Heart right ventricle (tissue), 16 donors: ENCODE data around the gene FREM2. TPM values are rescaled to one million over a fixed set of nuclear protein-coding genes. Genes with fewer than 3 reads are reported as not detected.

ENCODE experiments used
- ATAC-seq, 8 donors: fragments of 200-7000 bp; cut with Tn5 transposase; one replicate each; pipeline ENCODE4 v1.9.1; 2020; ENCODE audit warnings: mild to moderate bottlenecking in 8 of 8, moderate library complexity in 8 of 8, moderate number of reproducible peaks in 1 of 8
- DNase-seq, 2 donors: peaks; one replicate each; pipeline ENCODE4 v3.0.0-alpha.2; 2020
- H3K27ac ChIP-seq, 10 donors: fragments of 200-600 bp; sonication (generic) in 2 of 10; one replicate each; pipeline versions ENCODE4 v1.5.0 to v1.8.0; 2020 to 2022; ENCODE audit warnings: mild to moderate bottlenecking in 3 of 10
- H3K27me3 ChIP-seq, 7 donors: fragments of 200-600 bp; one replicate each; pipeline ENCODE4 v1.8.0; 2021 to 2022; ENCODE audit warnings: mild to moderate bottlenecking in 2 of 7
- H3K36me3 ChIP-seq, 9 donors: fragments of 200-600 bp; sonication (generic) in 1 of 9; one replicate each; pipeline versions ENCODE4 v1.5.0 to v1.8.0; 2020 to 2022; ENCODE audit warnings: mild to moderate bottlenecking in 2 of 9
- H3K4me1 ChIP-seq, 9 donors: fragments of 200-600 bp; sonication (generic) in 1 of 9; one replicate each; pipeline versions ENCODE4 v1.5.0 to v1.8.0; 2020 to 2022; ENCODE audit warnings: mild to moderate bottlenecking in 4 of 9
- H3K4me3 ChIP-seq, 10 donors: fragments of 200-600 bp; sonication (generic) in 2 of 10; one replicate each; pipeline versions ENCODE4 v1.5.0 to v1.8.0; 2020 to 2022; ENCODE audit warnings: mild to moderate bottlenecking in 7 of 10, moderate library complexity in 2 of 10
- H3K9me3 ChIP-seq, 11 donors: fragments of 200-600 bp in 10 of 11; sonication (generic) in 2 of 11; one replicate each; pipeline versions ENCODE4 v1.5.0 to v1.8.0; 2013 to 2022; ENCODE audit warnings: mild to moderate bottlenecking in 2 of 11, control low read depth in 1 of 11, moderate library complexity in 1 of 11
- WGBS, 2 donors: extraction: QIAGEN DNeasy Blood & Tissue Kit; methylation state at CpG; one replicate each; pipeline ENCODE4 v1.1.7; 2013; ENCODE audit warnings: inconsistent platforms in 1 of 2; 5-methylcytosine and 5-hydroxymethylcytosine counted together
- intact Hi-C, 10 donors: fragments of 100-400 bp; cut with DNase I; formaldehyde crosslinking; loops; one replicate each; pipeline versions ENCODE4 v1.11.1 to v1.14.2; 2022
- polyA plus RNA-seq, 2 donors: library from polyadenylated mRNA; stranded (reverse); fragments of 200-250 nt; gene quantifications; one replicate each; pipeline ENCODE4 v1.2.3, GENCODE V29; 2013
- total RNA-seq, 10 donors: library from RNA; stranded (reverse); fragmentation: NEBNext Ultra II Directional in 3 of 10; extraction: Animal tissue kit (Norgen Biotek cat#: 25700) in 3 of 10; gene quantifications; one replicate each; pipeline versions ENCODE4 v1.2.1 to v1.2.4, GENCODE V29; 2021 to 2023
- TF ChIP-seq, protein P1 (sequence below), 9 donors: fragments of 200-600 bp; sonication (generic) in 2 of 9; IDR thresholded peaks; one replicate each; pipeline versions ENCODE4 v1.5.0 to v1.8.0; 2021 to 2022; ENCODE audit warnings: antibody characterized with exemption in 9 of 9, mild to moderate bottlenecking in 5 of 9, moderate library complexity in 1 of 9
- donor health status: Arrhythmogenic right ventricular cardiomyopathy.
- donor health status: ischemic (EF 13 %, LVEDD 7.1; RV severe dilation, severe dysfunction).
- donor health status: healthy with polysubstance abuse.
- donor health status: DM: no; HTN: yes; CAD: no.
- donor health status: DM: no; HTN: no; CAD: no.
- donor health status: ischemic (EF 25% LVEDD 6.9; RV normal size, moderate dysfunction).
- donor health status: ischemic (EF 25% LVEDD 5.7; RV mildly dilated, moderate dysfunction).
- donor health status: healthy.
- donor health status: DM: yes; HTN: yes; CAD: no.
- donor health status: Ischemic cardiomyopathy.
- donor health status: ischemic (EF 35%, LVEDD 5.7; RV mildly dilated, moderate dysfunction).
- donor health status: nonischemic (EF 11% LVEDD 7.7; RV severe dilation, severe dysfunction).
- donor health status: DM: yes; HTN: yes; CAD: no.
- donor health status: PGD.
- donor health status: ischemic (EF 29% LVEDD 5.4; RV normal size, mild dysfunction).
- donor health status: nonischemic (EF 23%, LVEDD 6.1; RV moderate dilation, normal function).

Gene FREM2
- total and polyA plus RNA-seq, 12 donors = 0.01 to 0.46 (median 0.13) TPM; not detected in 1

DNA sequence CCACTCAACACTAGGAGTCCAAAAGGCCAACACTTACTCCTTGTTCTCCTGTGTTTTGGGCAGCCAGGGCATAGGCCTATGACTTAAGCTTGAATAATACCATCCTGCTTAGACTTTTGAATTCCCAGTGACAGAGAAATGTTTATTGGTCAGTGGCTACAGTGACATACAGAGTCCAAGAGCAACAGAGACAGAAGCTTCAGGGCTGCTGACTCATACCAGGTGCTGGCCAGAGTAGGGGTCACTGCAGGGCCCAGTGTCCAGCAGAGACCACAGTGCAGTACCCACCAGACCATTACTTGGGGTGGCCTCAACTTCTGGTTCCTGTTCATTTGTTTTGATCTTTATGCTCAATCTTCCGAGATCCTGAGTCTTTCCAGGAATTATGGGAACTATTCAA, 6.0 kb upstream of the FREM2 start:
- H3K4me1 ChIP-seq = peaks cover 0 to 5% (median 0%) of the 10 kb centered on the region in 9 donors
- DNase-seq = no peak
- WGBS, 2 donors = 91 to 95% methylated on average over 1 of the region's 1 CpG
- no peak for ATAC-seq
- intact Hi-C loops = loop anchor here in 2 of 10 donors (10.0 kb wide), 2 partner anchors 194 to 234 kb away; no protein-coding TSS in a partner anchor
- no peak overlapping the region for H3K4me3 ChIP-seq
- no peaks in the 10 kb centered on the region for H3K9me3 ChIP-seq
- no peaks in the 10 kb centered on the region for H3K36me3 ChIP-seq
- TF ChIP-seq, protein P1, sequence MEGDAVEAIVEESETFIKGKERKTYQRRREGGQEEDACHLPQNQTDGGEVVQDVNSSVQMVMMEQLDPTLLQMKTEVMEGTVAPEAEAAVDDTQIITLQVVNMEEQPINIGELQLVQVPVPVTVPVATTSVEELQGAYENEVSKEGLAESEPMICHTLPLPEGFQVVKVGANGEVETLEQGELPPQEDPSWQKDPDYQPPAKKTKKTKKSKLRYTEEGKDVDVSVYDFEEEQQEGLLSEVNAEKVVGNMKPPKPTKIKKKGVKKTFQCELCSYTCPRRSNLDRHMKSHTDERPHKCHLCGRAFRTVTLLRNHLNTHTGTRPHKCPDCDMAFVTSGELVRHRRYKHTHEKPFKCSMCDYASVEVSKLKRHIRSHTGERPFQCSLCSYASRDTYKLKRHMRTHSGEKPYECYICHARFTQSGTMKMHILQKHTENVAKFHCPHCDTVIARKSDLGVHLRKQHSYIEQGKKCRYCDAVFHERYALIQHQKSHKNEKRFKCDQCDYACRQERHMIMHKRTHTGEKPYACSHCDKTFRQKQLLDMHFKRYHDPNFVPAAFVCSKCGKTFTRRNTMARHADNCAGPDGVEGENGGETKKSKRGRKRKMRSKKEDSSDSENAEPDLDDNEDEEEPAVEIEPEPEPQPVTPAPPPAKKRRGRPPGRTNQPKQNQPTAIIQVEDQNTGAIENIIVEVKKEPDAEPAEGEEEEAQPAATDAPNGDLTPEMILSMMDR (IDR thresholded peaks at IDR 0.05) = no peak
- no peak overlapping the region for H3K27ac ChIP-seq
- H3K27me3 ChIP-seq = peaks cover 0 to 48% (median 27%) of the 10 kb centered on the region in 7 donors

DNA sequence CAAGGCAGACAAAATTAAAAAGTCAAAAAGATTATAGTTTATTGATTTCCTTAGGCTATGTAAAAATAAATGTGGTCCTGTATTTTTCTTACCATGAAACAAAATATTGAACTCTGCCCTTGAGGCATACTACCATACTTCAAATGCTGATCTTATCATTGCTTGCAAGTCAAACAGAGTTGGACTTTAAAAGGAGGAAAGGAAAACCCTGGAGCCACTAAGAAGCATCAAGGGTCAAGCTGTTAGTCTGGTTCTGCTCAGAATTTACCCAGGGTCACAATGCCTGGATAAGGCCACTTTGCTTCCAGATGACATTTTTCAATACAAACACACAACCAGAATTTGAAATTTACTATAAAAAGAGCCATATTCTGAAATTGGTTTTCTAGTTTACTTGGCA, 2.2 kb upstream of the FREM2 start:
- H3K4me1 ChIP-seq = peaks cover 0 to 16% (median 10%) of the 10 kb centered on the region in 9 donors
- DNase-seq (no peak), ATAC-seq (no peak)
- intact Hi-C loops = loop anchor here in 7 of 10 donors (5.0 to 10.0 kb wide), 5 partner anchors 78 to 230 kb away; no protein-coding TSS in a partner anchor
- H3K36me3 ChIP-seq = no peaks in the 10 kb centered on the region
- H3K9me3 ChIP-seq = no peaks in the 10 kb centered on the region
- no peak overlapping the region for H3K27ac ChIP-seq
- TF ChIP-seq, protein P1 (IDR thresholded peaks at IDR 0.05) = no peak
- H3K27me3 ChIP-seq = peaks cover 0 to 67% (median 56%) of the 10 kb centered on the region in 7 donors
- no peak overlapping the region for H3K4me3 ChIP-seq

DNA sequence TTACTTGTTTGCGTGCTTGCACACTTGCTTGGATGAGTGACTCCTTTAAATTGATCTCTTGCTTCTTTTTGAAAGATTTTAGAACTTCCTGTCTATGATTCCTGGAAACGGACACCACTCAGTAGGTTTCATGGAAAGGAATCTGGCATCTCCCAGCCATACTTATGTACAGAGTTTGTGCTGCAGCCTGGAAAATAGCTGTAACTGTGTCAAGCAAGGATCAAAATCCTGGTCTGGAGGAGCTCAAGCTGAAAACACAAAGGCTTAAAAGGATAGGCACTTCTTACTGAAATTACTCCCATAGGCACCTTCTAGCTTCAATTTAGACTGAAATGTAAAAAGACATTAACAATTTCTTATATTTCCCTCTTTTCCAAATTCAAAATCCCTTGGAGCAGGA, 1.4 kb upstream of the FREM2 start:
- DNase-seq = no peak
- no peak overlapping the region for H3K4me3 ChIP-seq
- peaks cover 0 to 65% (median 56%) of the 10 kb centered on the region in 7 donors for H3K27me3 ChIP-seq
- H3K9me3 ChIP-seq = no peaks in the 10 kb centered on the region
- ATAC-seq = no peak
- WGBS, 2 donors = 57 to 69% methylated on average over 2 of the region's 2 CpGs
- no peak overlapping the region for H3K27ac ChIP-seq
- TF ChIP-seq, protein P1 (IDR thresholded peaks at IDR 0.05) = no peak
- H3K4me1 ChIP-seq = peaks cover 0 to 16% (median 10%) of the 10 kb centered on the region in 9 donors
- no peaks in the 10 kb centered on the region for H3K36me3 ChIP-seq
- intact Hi-C loops = loop anchor here in 7 of 10 donors (5.0 to 10.0 kb wide), 5 partner anchors 77 to 229 kb away; no protein-coding TSS in a partner anchor

DNA sequence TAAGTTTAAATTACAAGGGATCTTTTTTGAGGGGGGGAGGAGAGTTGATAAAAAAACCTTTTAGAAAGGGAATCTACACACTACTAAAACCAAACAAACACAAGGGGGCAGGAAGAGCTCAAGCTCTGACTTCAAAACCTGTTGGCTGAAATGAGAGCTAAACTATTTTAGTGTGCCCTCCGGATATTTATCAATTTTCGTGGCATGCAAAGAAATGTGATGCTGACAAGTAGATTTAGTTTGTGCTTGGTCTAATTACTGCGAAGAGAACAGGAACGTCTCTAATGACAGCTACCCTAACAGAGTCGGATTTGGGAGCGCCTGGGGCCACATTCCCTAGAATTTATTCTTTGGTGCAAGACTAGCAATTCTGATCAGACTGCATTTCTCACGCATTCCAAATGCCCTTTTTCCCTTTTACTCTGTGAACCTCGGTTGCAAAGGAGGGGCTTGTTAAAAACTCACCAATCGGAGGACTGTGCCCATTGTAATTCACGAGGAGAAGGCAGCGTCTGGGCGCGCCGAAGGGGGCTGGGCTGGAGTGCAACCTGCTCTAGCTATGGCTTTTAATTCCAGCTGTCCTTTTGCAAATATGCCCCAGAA, 802 bp upstream of the FREM2 start:
- Histone ChIP-seq H3K9me3 (no peaks in the 10 kb centered on the region), H3K27ac (no peak overlapping the region), H3K36me3 (no peaks in the 10 kb centered on the region), H3K27me3 (peaks cover 0 to 63% (median 51%) of the 10 kb centered on the region in 7 donors), H3K4me3 (peak overlapping the region; percentile 11 to 50 (median 43)), H3K4me1 (peaks cover 0 to 16% (median 10%) of the 10 kb centered on the region in 9 donors)
- DNase-seq (no peak), ATAC-seq (peak in 3 of 8 donors; percentile 43 to 61 (median 54))
- WGBS, 2 donors = 1% methylated on average over 14 of the region's 14 CpGs
- intact Hi-C loops = loop anchor here in 7 of 10 donors (5.0 to 10.0 kb wide), 5 partner anchors 76 to 229 kb away; no protein-coding TSS in a partner anchor
- TF ChIP-seq, protein P1 (IDR thresholded peaks at IDR 0.05) = peak in 7 of 9 donors; percentile 15 to 56 (median 42)
